Lung (tissue), 12 donors: ENCODE data around the gene ELOB. TPM values are rescaled to one million over a fixed set of nuclear protein-coding genes. Genes with fewer than 3 reads are reported as not detected.

ENCODE experiments used
- ATAC-seq: fragments of 200-7000 bp; cut with Tn5 transposase; one replicate; pipeline ENCODE4 v1.9.1; 2020; ENCODE audit warnings: moderate number of reproducible peaks; ENCODE audit not compliant: insufficient read depth, low FRiP score
- DNase-seq, 3 donors: peaks; one replicate each; pipeline ENCODE4 v3.0.0-alpha.2; 2013 to 2017
- H3K27ac ChIP-seq, 2 donors: one replicate each; pipeline ENCODE4 v1.5.1; 2013; ENCODE audit warnings: mild to moderate bottlenecking in 2 of 2, moderate library complexity in 2 of 2, control low read depth in 1 of 2, inconsistent platforms in 1 of 2, low read depth in 1 of 2, low read length in 1 of 2
- H3K27me3 ChIP-seq, 3 donors: one replicate each; pipeline ENCODE4 v1.5.1; 2013; ENCODE audit warnings: low read length in 2 of 3; ENCODE audit not compliant: control insufficient read depth in 3 of 3, insufficient read depth in 3 of 3
- H3K36me3 ChIP-seq, 4 donors: one replicate each; pipeline ENCODE4 v1.5.1; 2013; ENCODE audit warnings: low read length in 4 of 4, mild to moderate bottlenecking in 1 of 4, moderate library complexity in 1 of 4; ENCODE audit not compliant: control insufficient read depth in 4 of 4, insufficient read depth in 4 of 4
- H3K4me1 ChIP-seq, 5 donors: one replicate each; pipeline ENCODE4 v1.5.1; 2013; ENCODE audit warnings: low read length in 5 of 5, mild to moderate bottlenecking in 2 of 5, moderate library complexity in 1 of 5; ENCODE audit not compliant: control insufficient read depth in 5 of 5, insufficient read depth in 5 of 5
- H3K4me3 ChIP-seq: one replicate; pipeline ENCODE4 v1.5.1; 2013; ENCODE audit warnings: mild to moderate bottlenecking, control low read depth, moderate library complexity
- H3K9ac ChIP-seq, 2 donors: one replicate each; pipeline ENCODE4 v1.5.1; 2013; ENCODE audit warnings: low read length in 2 of 2, control low read depth in 1 of 2; ENCODE audit not compliant: insufficient read depth in 1 of 2
- H3K9me3 ChIP-seq, 4 donors: one replicate each; pipeline ENCODE4 v1.5.1; 2013; ENCODE audit warnings: low read length in 3 of 4, mild to moderate bottlenecking in 1 of 4, moderate library complexity in 1 of 4; ENCODE audit not compliant: control insufficient read depth in 4 of 4, insufficient read depth in 3 of 4
- CTCF ChIP-seq: IDR thresholded peaks from 2 replicates; pipeline ENCODE4 v1.5.1; 2012; ENCODE audit warnings: mild to moderate bottlenecking; ENCODE audit errors: control extremely low read depth, extremely low read depth
- WGBS, 2 donors: extraction: QIAGEN DNeasy Blood & Tissue Kit; methylation state at CpG; one replicate each; pipeline ENCODE4 v1.1.7; 2013; 5-methylcytosine and 5-hydroxymethylcytosine counted together
- polyA plus RNA-seq, 2 donors: library from polyadenylated mRNA; stranded (reverse); fragments of 200-250 nt; gene quantifications; one replicate each; pipeline ENCODE4 v1.2.1, GENCODE V29; 2013
- total RNA-seq, 2 donors: library from RNA; depleted of rRNA in 1 of 2; stranded (reverse); fragments of >200 nt in 1 of 2; gene quantifications; one replicate each; pipeline ENCODE4 v1.2.1, GENCODE V29; 2014 to 2021
- donor health status: control.
- donor health status: control.
- donor health status: Bipolar disorder and iron deficiency.
- donor health status: healthy.
- donor health status: DM: yes; HTN: yes; CAD: no.

ELOB gene
- total and polyA plus RNA-seq, 4 donors: 87.0 to 740 (median 346) TPM

- DNase-seq (no peak), ATAC-seq (no peak)
- Histone ChIP-seq H3K4me1 (no peaks in the 10 kb centered on the region), H3K9ac (no peak overlapping the region), H3K27ac (no peak overlapping the region), H3K9me3 (no peaks in the 10 kb centered on the region), H3K27me3 (peaks cover 0 to 10% (median 0%) of the 10 kb centered on the region in 3 donors), H3K4me3 (no peak overlapping the region), H3K36me3 (no peaks in the 10 kb centered on the region)
- 66 to 73% methylated on average over 15 of the region's 15 CpGs for WGBS, 2 donors
- TF ChIP-seq CTCF: no peak
Measured at GRCh38 chr16:2811703-2812471, 34.8 kb upstream of the ELOB start.

- Histone ChIP-seq H3K9ac (no peak overlapping the region), H3K4me1 (no peaks in the 10 kb centered on the region), H3K27ac (no peak overlapping the region), H3K4me3 (no peak overlapping the region), H3K27me3 (peaks cover 0 to 10% (median 0%) of the 10 kb centered on the region in 3 donors), H3K36me3 (no peaks in the 10 kb centered on the region), H3K9me3 (no peaks in the 10 kb centered on the region)
- no peak for DNase-seq
- TF ChIP-seq CTCF: no peak
- 83% methylated on average over 6 of the region's 6 CpGs for WGBS, 2 donors
- ATAC-seq: no peak
Measured at GRCh38 chr16:2810651-2811050, 33.6 kb upstream of the ELOB start.

GRCh38 chr16:2809149-2809760, 32.2 kb upstream of the ELOB start:
- H3K4me3 ChIP-seq: no peak overlapping the region
- H3K9me3 ChIP-seq: peaks cover 0 to 6% (median under 1%) of the 10 kb centered on the region in 4 donors
- no peaks in the 10 kb centered on the region for H3K4me1 ChIP-seq
- H3K27me3 ChIP-seq: peaks cover 0 to 7% (median 0%) of the 10 kb centered on the region in 3 donors
- no peak overlapping the region for H3K27ac ChIP-seq
- no peaks in the 10 kb centered on the region for H3K36me3 ChIP-seq
- no peak for TF ChIP-seq CTCF
- no peak overlapping the region for H3K9ac ChIP-seq
- no peak for DNase-seq
- 79 to 84% methylated on average over 3 of the region's 3 CpGs for WGBS, 2 donors
- ATAC-seq: no peak
